Stomach smooth muscle (tissue), 2 donors: ENCODE data around the gene BCKDHA.
"Not testable (repeated sequence)": the region's sequence is repeated elsewhere in the genome, so short reads cannot be mapped to it uniquely, and the experiment has no call there.

Experiments
- H3K27ac ChIP-seq: one replicate; pipeline ENCODE4 v1.7.0; 2013; ENCODE audit warnings: mild to moderate bottlenecking, low read length, inconsistent platforms
- H3K27me3 ChIP-seq, 2 donors: one replicate each; pipeline ENCODE4 v1.7.0; 2013; ENCODE audit warnings: low read length in 2 of 2; ENCODE audit not compliant: insufficient read depth in 2 of 2, control insufficient read depth in 1 of 2
- H3K36me3 ChIP-seq, 2 donors: one replicate each; pipeline ENCODE4 v1.7.0; 2013; ENCODE audit warnings: low read length in 2 of 2; ENCODE audit not compliant: control insufficient read depth in 2 of 2, insufficient read depth in 2 of 2
- H3K4me1 ChIP-seq: one replicate; pipeline ENCODE4 v1.7.0; 2013; ENCODE audit warnings: low read length; ENCODE audit not compliant: control insufficient read depth, insufficient read depth
- H3K4me3 ChIP-seq, 2 donors: one replicate each; pipeline ENCODE4 v1.7.0; 2013; ENCODE audit warnings: low read length in 2 of 2
- H3K9ac ChIP-seq, 2 donors: one replicate each; pipeline ENCODE4 v1.7.0; 2013; ENCODE audit warnings: low read length in 2 of 2, mild to moderate bottlenecking in 1 of 2
- H3K9me3 ChIP-seq, 2 donors: one replicate each; pipeline ENCODE4 v1.7.0; 2013; ENCODE audit warnings: low read length in 2 of 2; ENCODE audit not compliant: control insufficient read depth in 2 of 2
- donor health status: healthy.
- donor health status: Pancreatic carcinoma.

Gene BCKDHA

GRCh38 chr19:41455936-41456335 is 58.3 kb downstream of the BCKDHA start:
- no peak overlapping the region for H3K9ac ChIP-seq
- peaks cover 2 to 12% of the 10 kb centered on the region in 2 donors for H3K27me3 ChIP-seq
- H3K4me1 ChIP-seq, result no peaks in the 10 kb centered on the region
- no peak overlapping the region for H3K4me3 ChIP-seq
- peaks cover 0 to 3% of the 10 kb centered on the region in 2 donors for H3K9me3 ChIP-seq
- H3K36me3 ChIP-seq, result no peaks in the 10 kb centered on the region
- H3K27ac ChIP-seq, result no peak overlapping the region

GRCh38 chr19:41456342-41456918 is 58.8 kb downstream of the BCKDHA start:
- H3K9ac ChIP-seq, result no peak overlapping the region
- H3K4me1 ChIP-seq, result no peaks in the 10 kb centered on the region
- no peaks in the 10 kb centered on the region for H3K36me3 ChIP-seq
- peaks cover 0 to 3% of the 10 kb centered on the region in 2 donors for H3K9me3 ChIP-seq
- peaks cover 2 to 12% of the 10 kb centered on the region in 2 donors for H3K27me3 ChIP-seq
- H3K27ac ChIP-seq, result no peak overlapping the region
- H3K4me3 ChIP-seq, result no peak overlapping the region

- peaks cover 2 to 15% of the 10 kb centered on the region in 2 donors for H3K27me3 ChIP-seq
Observed at GRCh38 chr19:41457241-41457640, 59.6 kb downstream of the BCKDHA start.

GRCh38 chr19:41462497-41462896 is 64.9 kb downstream of the BCKDHA start:
- H3K9ac ChIP-seq, result no peak overlapping the region
- peaks cover 5 to 23% of the 10 kb centered on the region in 2 donors for H3K27me3 ChIP-seq
- H3K36me3 ChIP-seq, result no peaks in the 10 kb centered on the region
- H3K9me3 ChIP-seq, result no peaks in the 10 kb centered on the region
- no peak overlapping the region for H3K4me3 ChIP-seq
- H3K4me1 ChIP-seq, result no peaks in the 10 kb centered on the region
- H3K27ac ChIP-seq, result no peak overlapping the region

More at GRCh38 chr19:41457241-41457640, 59.6 kb downstream of the BCKDHA start:
- H3K9ac ChIP-seq, result no peak overlapping the region
- H3K4me1 ChIP-seq, result no peaks in the 10 kb centered on the region
- no peak overlapping the region for H3K4me3 ChIP-seq
- no peaks in the 10 kb centered on the region for H3K36me3 ChIP-seq
- peaks cover 0 to 3% of the 10 kb centered on the region in 2 donors for H3K9me3 ChIP-seq
- H3K27ac ChIP-seq, result no peak overlapping the region

GRCh38 chr19:41463257-41464256 is 65.9 kb downstream of the BCKDHA start:
- not testable (repeated sequence) for H3K36me3 ChIP-seq, H3K4me1 ChIP-seq, H3K4me3 ChIP-seq, H3K9me3 ChIP-seq, H3K9ac ChIP-seq, H3K27ac ChIP-seq
- peaks cover 5 to 23% of the 10 kb centered on the region in 2 donors for H3K27me3 ChIP-seq
